HEK293 (cell line): ENCODE data around the gene OTUD3.

Experiments used
- BCL11A ChIP-seq: fragments of 450-650 bp; formaldehyde crosslinking; IDR thresholded peaks from 2 replicates; pipeline ENCODE4 v1.5.1; 2016; ENCODE audit warnings: low read depth, missing biosample characterization, missing genetic modification characterization
- SP7 ChIP-seq: fragments of 450-650 bp; formaldehyde crosslinking; IDR thresholded peaks from 2 replicates; pipeline ENCODE4 v1.5.1; 2016; ENCODE audit warnings: missing biosample characterization, missing genetic modification characterization
- ZNF10 ChIP-seq: fragments of 450-650 bp; formaldehyde crosslinking; IDR thresholded peaks from 2 replicates; pipeline ENCODE4 v1.5.1; 2017; ENCODE audit warnings: missing biosample characterization, missing genetic modification characterization
- ZNF274 ChIP-seq, 2 experiments: fragments of 200-500 bp in 1 of 2; fragments of 450-650 bp in 1 of 2; sonication (Bioruptor generic) in 1 of 2; formaldehyde crosslinking in 1 of 2; IDR thresholded peaks; 2 replicates each; pipeline versions ENCODE4 v1.5.1 to v1.6.1; 2014 to 2016; ENCODE audit warnings: borderline replicate concordance in 1 of 2, inconsistent platforms in 1 of 2, low read length in 1 of 2, missing biosample characterization in 1 of 2, missing genetic modification characterization in 1 of 2
- ZNF302 ChIP-seq: fragments of 450-650 bp; formaldehyde crosslinking; IDR thresholded peaks from 2 replicates; pipeline ENCODE4 v1.5.1; 2016; ENCODE audit warnings: missing biosample characterization, missing genetic modification characterization, low read depth
- ZNF530 ChIP-seq: fragments of 450-650 bp; formaldehyde crosslinking; IDR thresholded peaks from 2 replicates; pipeline ENCODE4 v1.5.1; 2016; ENCODE audit warnings: low read depth, missing biosample characterization, missing genetic modification characterization
- TF ChIP-seq, protein P1 (sequence below): fragments of 450-650 bp; formaldehyde crosslinking; IDR thresholded peaks from 2 replicates; pipeline ENCODE4 v1.5.1; 2016; ENCODE audit warnings: missing biosample characterization, missing genetic modification characterization

DNA sequence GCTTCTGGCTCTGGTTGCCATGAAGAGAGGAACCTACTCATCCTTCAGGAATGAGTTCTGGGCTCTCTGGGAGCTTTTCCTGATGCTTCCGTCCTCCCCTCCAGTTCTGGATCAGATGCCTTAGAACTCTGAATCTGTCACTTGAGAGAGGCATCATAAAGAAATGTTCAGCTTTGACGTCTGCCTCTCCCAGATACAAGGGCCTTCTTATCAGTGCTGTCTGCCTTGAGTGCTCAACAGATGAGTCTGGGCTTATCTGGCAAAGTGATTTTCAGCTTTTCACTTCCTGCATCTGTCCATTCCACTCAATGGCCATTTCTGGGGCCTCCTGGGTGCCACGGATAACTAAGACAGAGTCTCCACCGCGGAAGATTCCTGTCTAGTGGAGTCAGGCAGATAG, 12.3 kb upstream of the OTUD3 start:
- TF ChIP-seq ZNF530 (tag by site-specific recombination): no peak
- no peak for TF ChIP-seq SP7 (tag by site-specific recombination)
- no peak for TF ChIP-seq ZNF10 (tag by site-specific recombination)
- TF ChIP-seq, protein P1, sequence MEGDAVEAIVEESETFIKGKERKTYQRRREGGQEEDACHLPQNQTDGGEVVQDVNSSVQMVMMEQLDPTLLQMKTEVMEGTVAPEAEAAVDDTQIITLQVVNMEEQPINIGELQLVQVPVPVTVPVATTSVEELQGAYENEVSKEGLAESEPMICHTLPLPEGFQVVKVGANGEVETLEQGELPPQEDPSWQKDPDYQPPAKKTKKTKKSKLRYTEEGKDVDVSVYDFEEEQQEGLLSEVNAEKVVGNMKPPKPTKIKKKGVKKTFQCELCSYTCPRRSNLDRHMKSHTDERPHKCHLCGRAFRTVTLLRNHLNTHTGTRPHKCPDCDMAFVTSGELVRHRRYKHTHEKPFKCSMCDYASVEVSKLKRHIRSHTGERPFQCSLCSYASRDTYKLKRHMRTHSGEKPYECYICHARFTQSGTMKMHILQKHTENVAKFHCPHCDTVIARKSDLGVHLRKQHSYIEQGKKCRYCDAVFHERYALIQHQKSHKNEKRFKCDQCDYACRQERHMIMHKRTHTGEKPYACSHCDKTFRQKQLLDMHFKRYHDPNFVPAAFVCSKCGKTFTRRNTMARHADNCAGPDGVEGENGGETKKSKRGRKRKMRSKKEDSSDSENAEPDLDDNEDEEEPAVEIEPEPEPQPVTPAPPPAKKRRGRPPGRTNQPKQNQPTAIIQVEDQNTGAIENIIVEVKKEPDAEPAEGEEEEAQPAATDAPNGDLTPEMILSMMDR: no peak
- TF ChIP-seq ZNF302 (tag by site-specific recombination): no peak
- TF ChIP-seq ZNF274 (IDR thresholded peaks at IDR 0.05; ENCODE audit: low read length): no peak
- TF ChIP-seq ZNF274 (tag by site-specific recombination; IDR thresholded peaks at IDR 0.05; ENCODE audit: borderline replicate concordance): no peak
- no peak for TF ChIP-seq BCL11A (tag by site-specific recombination)
